HG02610 (cell line): Measurements from ENCODE around the gene RFC1.

Experiments used
- ATAC-seq: cut with Tn5 transposase; IDR thresholded peaks from one replicate; pipeline ENCODE4 v1.9.1; 2021; ENCODE audit warnings: mild to moderate bottlenecking, moderate library complexity; ENCODE audit not compliant: unreplicated experiment

Gene RFC1

DNA sequence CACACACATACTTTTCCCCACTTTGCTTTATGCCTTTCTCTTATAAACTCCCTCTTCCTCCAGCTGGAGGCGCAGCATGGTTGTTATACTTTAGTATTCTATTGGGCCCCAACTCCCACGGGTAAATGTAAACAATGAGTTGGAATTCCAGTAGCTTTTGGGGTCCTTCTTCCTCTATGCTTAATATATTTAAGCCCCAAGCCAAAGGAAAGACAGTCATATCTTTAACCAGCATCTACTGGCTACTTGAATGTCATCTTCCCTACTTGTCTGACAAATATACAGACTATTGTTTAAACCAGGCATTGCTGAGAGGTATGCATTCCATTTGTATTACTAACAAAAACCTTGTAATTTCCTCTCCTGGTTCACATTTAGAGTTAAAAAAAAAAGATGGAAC is 110.9 kb downstream of the RFC1 start:
- no peak for ATAC-seq

DNA sequence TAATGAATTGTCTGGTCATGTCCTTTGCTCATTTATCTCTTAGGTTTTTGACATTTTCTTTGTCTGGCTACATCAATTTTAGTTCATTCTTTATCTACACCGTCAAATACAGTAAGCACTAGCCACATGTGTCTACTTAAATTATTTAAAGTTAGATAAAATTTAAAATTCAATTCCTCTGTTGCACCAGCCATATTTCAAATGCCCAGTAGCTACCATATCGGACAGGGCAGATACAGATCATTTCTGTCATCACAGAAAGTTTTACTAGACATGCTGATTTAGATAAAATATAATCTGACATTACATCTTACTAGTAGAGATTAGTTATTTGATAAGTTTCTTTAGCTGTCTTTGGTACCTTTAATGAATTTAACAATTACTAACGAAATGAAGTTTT is 122.7 kb downstream of the RFC1 start:
- no peak for ATAC-seq
